ENCODE measurements around the gene WNT5A. TPM values are rescaled to one million over a fixed set of nuclear protein-coding genes. Genes with fewer than 3 reads are reported as not detected.

WNT5A gene
- polyA plus RNA-seq, 1 donor (not counting 4 experiments of a cell fraction or from before 2014, with no cell fraction given) = 9.4 TPM

DNA sequence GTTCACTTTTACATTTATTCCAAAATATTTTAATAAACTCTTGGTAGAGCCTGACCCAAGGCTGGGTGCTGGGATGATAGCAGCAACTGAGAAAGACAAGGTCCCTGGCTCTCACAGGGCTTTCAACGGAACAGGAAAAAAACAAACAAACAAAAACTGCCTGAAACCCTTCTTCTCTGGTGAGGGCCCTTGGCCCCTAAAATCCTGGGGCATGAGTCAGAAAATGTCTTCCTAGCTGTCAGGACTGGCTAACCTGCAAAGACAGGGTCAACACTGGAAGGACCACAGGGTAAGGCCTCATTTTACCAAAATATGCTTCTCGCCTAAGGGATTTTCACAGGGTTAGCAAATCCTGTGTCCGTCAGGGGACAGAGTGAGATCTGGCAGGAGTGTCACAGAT is 45.7 kb upstream of the WNT5A start:
- Histone ChIP-seq H2AFZ (ENCODE audit: control insufficient read depth, low read length) (no peak overlapping the region), H3K9ac (ENCODE audit: control insufficient read depth, extremely low read depth, insufficient read depth, low read length) (no peak overlapping the region)

DNA sequence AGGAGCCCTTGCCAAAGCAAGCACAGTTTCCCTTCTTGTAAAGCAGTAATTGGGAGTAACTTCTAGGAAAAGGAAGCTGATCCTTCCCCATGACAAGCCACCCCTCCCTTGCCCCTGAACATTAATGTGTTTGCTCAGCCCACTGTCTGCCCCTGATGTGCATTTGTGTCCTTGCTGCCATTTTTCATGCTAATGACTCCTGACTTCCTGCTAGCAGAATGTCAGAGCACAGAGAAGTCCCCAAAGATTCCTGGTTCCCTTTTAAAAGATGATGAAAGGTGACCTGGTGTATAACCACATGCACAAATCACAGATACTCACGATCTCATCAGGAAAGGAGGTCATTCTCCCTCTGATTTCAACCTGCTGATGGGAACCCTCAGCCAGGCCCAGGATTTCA is 44.2 kb upstream of the WNT5A start:
- Histone ChIP-seq H3K4me1 (ENCODE audit: control insufficient read depth, extremely low read depth, insufficient read depth, low read length) (no peaks in the 10 kb centered on the region), H3K36me3 (ENCODE audit: control insufficient read depth in 2 of 2, extremely low read depth in 1 of 2, insufficient read depth in 2 of 2, low read length in 2 of 2) (no peaks in the 10 kb centered on the region), H3K9me3 (ENCODE audit: control insufficient read depth, low read depth, low read length) (no peaks in the 10 kb centered on the region), H4K20me1 (ENCODE audit: control insufficient read depth, extremely low read depth, insufficient read depth, low read length) (no peaks in the 10 kb centered on the region), H3K4me3 (ENCODE audit: control insufficient read depth in 2 of 3, extremely low read depth in 1 of 3, insufficient read depth in 2 of 3, low read depth in 1 of 3, low read length in 3 of 3) (no peak overlapping the region), H2AFZ (ENCODE audit: control insufficient read depth, low read length) (no peak overlapping the region), H3K27ac (ENCODE audit: control insufficient read depth, insufficient read depth, low read length) (no peak overlapping the region), H3K4me2 (ENCODE audit: control insufficient read depth, extremely low read depth, insufficient read depth, low read depth, low read length) (no peak overlapping the region), H3K79me2 (ENCODE audit: control insufficient read depth, insufficient read depth, low read length) (no peaks in the 10 kb centered on the region), H3K9me1 (ENCODE audit: control insufficient read depth, extremely low read depth, insufficient read depth, low read length) (no peaks in the 10 kb centered on the region), H3K27me3 (ENCODE audit: control insufficient read depth, extremely low read depth, insufficient read depth, low read length) (no peaks in the 10 kb centered on the region), H3K9ac (ENCODE audit: control insufficient read depth, extremely low read depth, insufficient read depth, low read length) (no peak overlapping the region)
- FAIRE-seq (no peak), DNase-seq (ENCODE audit: low read depth, low spot score) (no peak)
- TF ChIP-seq, protein P1, sequence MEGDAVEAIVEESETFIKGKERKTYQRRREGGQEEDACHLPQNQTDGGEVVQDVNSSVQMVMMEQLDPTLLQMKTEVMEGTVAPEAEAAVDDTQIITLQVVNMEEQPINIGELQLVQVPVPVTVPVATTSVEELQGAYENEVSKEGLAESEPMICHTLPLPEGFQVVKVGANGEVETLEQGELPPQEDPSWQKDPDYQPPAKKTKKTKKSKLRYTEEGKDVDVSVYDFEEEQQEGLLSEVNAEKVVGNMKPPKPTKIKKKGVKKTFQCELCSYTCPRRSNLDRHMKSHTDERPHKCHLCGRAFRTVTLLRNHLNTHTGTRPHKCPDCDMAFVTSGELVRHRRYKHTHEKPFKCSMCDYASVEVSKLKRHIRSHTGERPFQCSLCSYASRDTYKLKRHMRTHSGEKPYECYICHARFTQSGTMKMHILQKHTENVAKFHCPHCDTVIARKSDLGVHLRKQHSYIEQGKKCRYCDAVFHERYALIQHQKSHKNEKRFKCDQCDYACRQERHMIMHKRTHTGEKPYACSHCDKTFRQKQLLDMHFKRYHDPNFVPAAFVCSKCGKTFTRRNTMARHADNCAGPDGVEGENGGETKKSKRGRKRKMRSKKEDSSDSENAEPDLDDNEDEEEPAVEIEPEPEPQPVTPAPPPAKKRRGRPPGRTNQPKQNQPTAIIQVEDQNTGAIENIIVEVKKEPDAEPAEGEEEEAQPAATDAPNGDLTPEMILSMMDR (optimal IDR thresholded peaks at IDR 0.05 in 1 of 3, IDR thresholded peaks at IDR 0.05 in 1 of 3, conservative IDR thresholded peaks at IDR 0.05 in 1 of 3; ENCODE audit: extremely low read depth in 1 of 3, insufficient read depth in 2 of 3, low read length in 3 of 3) = no peak
- TF ChIP-seq EZH2 (IDR thresholded peaks at IDR 0.05; ENCODE audit: low read length) = no peak
- dilution Hi-C loops (cut with MboI; ENCODE audit: extremely low pct_ligation_motif_present, low sequenced_read_pairs) = no loop called here

More for the DNA sequence above, 45.7 kb upstream of the WNT5A start:
- no peaks in the 10 kb centered on the region for H3K9me3 ChIP-seq (ENCODE audit: control insufficient read depth, low read depth, low read length)
- H3K9me1 ChIP-seq (ENCODE audit: control insufficient read depth, extremely low read depth, insufficient read depth, low read length) = no peaks in the 10 kb centered on the region
- FAIRE-seq (no peak), DNase-seq (ENCODE audit: low read depth, low spot score) (no peak)
- no peaks in the 10 kb centered on the region for H3K36me3 ChIP-seq (ENCODE audit: control insufficient read depth in 2 of 2, extremely low read depth in 1 of 2, insufficient read depth in 2 of 2, low read length in 2 of 2)
- no peaks in the 10 kb centered on the region for H3K27me3 ChIP-seq (ENCODE audit: control insufficient read depth, extremely low read depth, insufficient read depth, low read length)
- no peaks in the 10 kb centered on the region for H3K79me2 ChIP-seq (ENCODE audit: control insufficient read depth, insufficient read depth, low read length)
- dilution Hi-C loops (cut with MboI; ENCODE audit: extremely low pct_ligation_motif_present, low sequenced_read_pairs) = no loop called here
- H3K4me1 ChIP-seq (ENCODE audit: control insufficient read depth, extremely low read depth, insufficient read depth, low read length) = no peaks in the 10 kb centered on the region
- H3K4me3 ChIP-seq (ENCODE audit: control insufficient read depth in 2 of 3, extremely low read depth in 1 of 3, insufficient read depth in 2 of 3, low read depth in 1 of 3, low read length in 3 of 3) = no peak overlapping the region
- H3K4me2 ChIP-seq (ENCODE audit: control insufficient read depth, extremely low read depth, insufficient read depth, low read depth, low read length) = no peak overlapping the region
- H3K27ac ChIP-seq (ENCODE audit: control insufficient read depth, insufficient read depth, low read length) = no peak overlapping the region
- TF ChIP-seq EZH2 (IDR thresholded peaks at IDR 0.05; ENCODE audit: low read length) = no peak
- TF ChIP-seq, protein P1 (optimal IDR thresholded peaks at IDR 0.05 in 1 of 3, IDR thresholded peaks at IDR 0.05 in 1 of 3, conservative IDR thresholded peaks at IDR 0.05 in 1 of 3; ENCODE audit: extremely low read depth in 1 of 3, insufficient read depth in 2 of 3, low read length in 3 of 3) = no peak
- H4K20me1 ChIP-seq (ENCODE audit: control insufficient read depth, extremely low read depth, insufficient read depth, low read length) = no peaks in the 10 kb centered on the region
